Loucy (cell line): Measurements from ENCODE around the gene GRIN2A.

Experiments
- H2AFZ ChIP-seq: fragments of 200-600 bp; sonication (generic); 2 replicates; pipeline ENCODE4 v1.6.0; 2016; ENCODE audit warnings: antibody characterized with exemption, mild to moderate bottlenecking, low read length, moderate library complexity
- H3F3A ChIP-seq: fragments of 200-600 bp; 2 replicates; pipeline ENCODE4 v1.6.0; 2016; ENCODE audit warnings: antibody characterized with exemption, low read depth, mild to moderate bottlenecking
- H3K27me3 ChIP-seq: fragments of 200-600 bp; sonication (generic); 2 replicates; pipeline ENCODE4 v1.6.1; 2014; ENCODE audit warnings: low read length, mild to moderate bottlenecking; ENCODE audit not compliant: insufficient read depth, poor library complexity, severe bottlenecking
- H3K36me3 ChIP-seq: fragments of 200-600 bp; sonication (generic); 2 replicates; pipeline ENCODE4 v1.6.1; 2016; ENCODE audit warnings: low read length; ENCODE audit not compliant: insufficient read depth
- H3K4me1 ChIP-seq: fragments of 200-600 bp; sonication (generic); 2 replicates; pipeline ENCODE4 v1.5.1; 2014; ENCODE audit warnings: low read length, mild to moderate bottlenecking; ENCODE audit not compliant: insufficient read depth, poor library complexity, severe bottlenecking
- H3K4me2 ChIP-seq: fragments of 200-600 bp; sonication (generic); 2 replicates; pipeline ENCODE4 v1.6.0; 2014; ENCODE audit warnings: antibody characterized with exemption, low read length, low read depth, mild to moderate bottlenecking; ENCODE audit not compliant: poor library complexity, severe bottlenecking
- H3K4me3 ChIP-seq: fragments of 200-600 bp; sonication (generic); 2 replicates; pipeline ENCODE4 v1.5.1; 2014; ENCODE audit warnings: low read length, mild to moderate bottlenecking, mixed read lengths; ENCODE audit not compliant: poor library complexity, severe bottlenecking
- H3K79me2 ChIP-seq: fragments of 200-600 bp; sonication (generic); 2 replicates; pipeline ENCODE4 v1.6.1; 2014; ENCODE audit warnings: low read length; ENCODE audit not compliant: insufficient read depth
- H3K9ac ChIP-seq: fragments of 200-600 bp; sonication (generic); 2 replicates; pipeline ENCODE4 v1.6.0; 2014; ENCODE audit warnings: mild to moderate bottlenecking, low read depth, low read length, moderate library complexity; ENCODE audit not compliant: poor library complexity, severe bottlenecking
- H3K9me2 ChIP-seq: fragments of 200-600 bp; sonication (generic); replicated peaks from 2 replicates; pipeline ENCODE4 v1.6.1; 2016; ENCODE audit warnings: low read depth, low read length, mixed read lengths
- H3K9me3 ChIP-seq: fragments of 200-600 bp; sonication (generic); 2 replicates; pipeline ENCODE4 v1.6.1; 2014; ENCODE audit warnings: mild to moderate bottlenecking, antibody characterized with exemption, low read length, low read depth; ENCODE audit not compliant: insufficient read depth
- H4K20me1 ChIP-seq: fragments of 200-600 bp; sonication (generic); 2 replicates; pipeline ENCODE4 v1.6.0; 2014; ENCODE audit warnings: antibody characterized with exemption, low read length, mild to moderate bottlenecking; ENCODE audit not compliant: insufficient read depth, poor library complexity, severe bottlenecking
- EZH2phosphoT487 ChIP-seq: fragments of 200-600 bp; IDR thresholded peaks from 2 replicates; pipeline ENCODE4 v1.6.1; 2018; ENCODE audit warnings: antibody characterized with exemption, mild to moderate bottlenecking, moderate library complexity, borderline replicate concordance
- TF ChIP-seq, protein P1 (sequence below): fragments of 200-600 bp; sonication (generic); conservative IDR thresholded peaks from 2 replicates; pipeline ENCODE4 v1.5.1; 2014; ENCODE audit warnings: mild to moderate bottlenecking, antibody characterized with exemption, low read length

GRIN2A gene

DNA sequence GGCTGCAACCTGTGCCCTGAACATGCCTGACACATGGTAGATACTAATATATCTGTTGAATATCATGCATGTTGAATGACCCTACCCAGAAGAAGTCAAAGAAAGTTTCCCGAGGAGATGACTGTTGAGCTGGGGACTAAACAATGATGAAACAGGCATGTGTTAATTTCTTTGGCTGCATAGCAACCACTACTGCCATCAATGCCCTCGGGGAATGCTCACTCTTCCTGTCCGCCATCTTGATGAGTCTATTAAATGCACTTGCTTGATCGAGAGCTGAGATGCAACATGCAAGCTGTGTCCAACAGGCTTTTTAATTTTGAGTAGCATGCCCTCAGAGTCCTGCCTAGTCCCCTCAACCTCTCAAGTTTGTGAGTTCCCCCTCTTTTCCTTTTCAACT, 31.3 kb downstream of the GRIN2A start:
- Histone ChIP-seq H3F3A (no peaks in the 10 kb centered on the region), H3K27me3 (no peaks in the 10 kb centered on the region), H3K9ac (no peak overlapping the region), H4K20me1 (no peaks in the 10 kb centered on the region), H3K79me2 (no peaks in the 10 kb centered on the region), H3K4me1 (no peaks in the 10 kb centered on the region), H2AFZ (no peak overlapping the region), H3K9me3 (no peaks in the 10 kb centered on the region), H3K4me3 (no peak overlapping the region), H3K36me3 (no peaks in the 10 kb centered on the region), H3K4me2 (no peak overlapping the region), H3K9me2 (no peaks in the 10 kb centered on the region)
- TF ChIP-seq, protein P1, sequence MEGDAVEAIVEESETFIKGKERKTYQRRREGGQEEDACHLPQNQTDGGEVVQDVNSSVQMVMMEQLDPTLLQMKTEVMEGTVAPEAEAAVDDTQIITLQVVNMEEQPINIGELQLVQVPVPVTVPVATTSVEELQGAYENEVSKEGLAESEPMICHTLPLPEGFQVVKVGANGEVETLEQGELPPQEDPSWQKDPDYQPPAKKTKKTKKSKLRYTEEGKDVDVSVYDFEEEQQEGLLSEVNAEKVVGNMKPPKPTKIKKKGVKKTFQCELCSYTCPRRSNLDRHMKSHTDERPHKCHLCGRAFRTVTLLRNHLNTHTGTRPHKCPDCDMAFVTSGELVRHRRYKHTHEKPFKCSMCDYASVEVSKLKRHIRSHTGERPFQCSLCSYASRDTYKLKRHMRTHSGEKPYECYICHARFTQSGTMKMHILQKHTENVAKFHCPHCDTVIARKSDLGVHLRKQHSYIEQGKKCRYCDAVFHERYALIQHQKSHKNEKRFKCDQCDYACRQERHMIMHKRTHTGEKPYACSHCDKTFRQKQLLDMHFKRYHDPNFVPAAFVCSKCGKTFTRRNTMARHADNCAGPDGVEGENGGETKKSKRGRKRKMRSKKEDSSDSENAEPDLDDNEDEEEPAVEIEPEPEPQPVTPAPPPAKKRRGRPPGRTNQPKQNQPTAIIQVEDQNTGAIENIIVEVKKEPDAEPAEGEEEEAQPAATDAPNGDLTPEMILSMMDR = no peak
- no peak for TF ChIP-seq EZH2phosphoT487

DNA sequence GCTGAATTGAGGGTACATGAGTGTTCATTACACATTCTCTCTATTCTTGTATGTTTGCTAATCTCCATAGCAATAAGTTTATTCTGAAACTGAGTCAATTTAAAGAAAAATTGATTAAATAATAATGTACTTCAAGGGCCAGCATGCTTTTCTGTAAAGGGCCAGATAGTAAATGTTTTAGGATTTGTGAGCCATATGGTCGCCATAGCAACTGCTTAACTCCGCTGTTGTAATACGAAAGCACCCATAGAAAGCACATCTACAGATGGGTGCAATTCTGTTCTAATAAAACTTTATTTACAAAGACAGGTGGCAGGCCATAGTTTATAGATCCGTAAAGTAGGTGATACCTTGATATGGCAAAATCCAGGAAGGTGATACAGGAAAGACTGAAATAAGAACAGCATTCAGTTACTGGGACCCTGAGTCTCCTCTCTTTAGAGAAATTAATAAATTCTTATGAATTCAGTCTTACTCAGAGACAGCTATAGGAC, 36.6 kb downstream of the GRIN2A start:
- Histone ChIP-seq H3K4me2 (no peak overlapping the region), H3F3A (no peaks in the 10 kb centered on the region), H3K79me2 (no peaks in the 10 kb centered on the region), H3K9me2 (no peaks in the 10 kb centered on the region), H3K36me3 (no peaks in the 10 kb centered on the region), H3K27me3 (no peaks in the 10 kb centered on the region), H3K4me3 (no peak overlapping the region), H4K20me1 (no peaks in the 10 kb centered on the region), H3K9ac (no peak overlapping the region), H3K9me3 (no peaks in the 10 kb centered on the region), H3K4me1 (no peaks in the 10 kb centered on the region), H2AFZ (no peak overlapping the region)
- TF ChIP-seq, protein P1 = no peak
- TF ChIP-seq EZH2phosphoT487 = no peak

DNA sequence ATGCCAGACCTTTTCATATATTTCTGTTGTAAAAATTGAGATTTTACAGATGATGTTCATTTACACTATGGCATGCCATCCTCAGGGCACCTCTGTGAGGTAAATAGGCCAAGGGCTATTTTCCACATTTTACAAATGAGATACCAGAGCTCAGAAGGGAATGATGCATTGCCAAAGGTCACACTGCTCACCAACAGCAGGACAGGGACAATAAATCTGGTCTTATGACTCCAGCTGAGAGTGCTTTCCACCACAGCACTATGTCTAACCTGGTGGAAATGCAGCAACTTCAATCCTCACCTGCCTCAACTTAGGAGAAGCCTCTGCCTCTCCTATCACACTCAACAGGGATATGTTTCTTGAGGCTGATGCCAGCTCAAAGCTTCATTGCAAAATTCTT, 40.6 kb downstream of the GRIN2A start:
- no peaks in the 10 kb centered on the region for H3K9me3 ChIP-seq
- TF ChIP-seq, protein P1 = no peak
- no peak for TF ChIP-seq EZH2phosphoT487
- H3K4me3 ChIP-seq = no peak overlapping the region
- no peaks in the 10 kb centered on the region for H3K9me2 ChIP-seq
- no peaks in the 10 kb centered on the region for H3K27me3 ChIP-seq
- H3F3A ChIP-seq = no peaks in the 10 kb centered on the region
- H3K4me2 ChIP-seq = no peak overlapping the region
- no peaks in the 10 kb centered on the region for H4K20me1 ChIP-seq
- H3K9ac ChIP-seq = no peak overlapping the region
- H3K36me3 ChIP-seq = no peaks in the 10 kb centered on the region
- no peak overlapping the region for H2AFZ ChIP-seq
- no peaks in the 10 kb centered on the region for H3K79me2 ChIP-seq
- no peaks in the 10 kb centered on the region for H3K4me1 ChIP-seq
